Hematopoietic multipotent progenitor cell treated with erythropoietin and hydrocortisone succinate and interleukin-3 and kit ligand, for 6 days (in vitro differentiated cells): ENCODE data around the gene CDKL2.

Experiments
- DNase-seq: peaks from one replicate; pipeline ENCODE4 v3.0.0-alpha.2; 2015

CDKL2 gene

DNA sequence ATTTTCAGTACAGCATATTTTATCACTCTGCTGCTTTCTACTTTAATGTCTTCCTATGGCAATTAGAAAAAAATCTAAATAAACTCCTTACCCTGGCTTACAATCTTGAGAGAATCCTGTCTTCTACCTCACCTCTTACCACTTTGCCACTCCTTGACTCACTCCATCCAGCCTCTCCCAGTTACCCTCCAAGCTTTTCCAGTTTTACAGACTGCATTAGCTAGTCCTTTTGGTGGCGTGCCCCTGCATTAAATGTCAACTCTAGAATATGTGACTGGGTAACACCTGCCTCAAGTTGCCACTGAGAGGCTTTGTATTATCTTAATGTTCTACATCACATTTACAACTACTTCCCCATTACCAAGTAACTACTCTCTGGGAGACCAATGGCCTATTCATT, 7.5 kb upstream of the CDKL2 start:
- no peak for DNase-seq

- DNase-seq = no peak
Observed at GRCh38 chr4:75637176-75637575, 6.8 kb upstream of the CDKL2 start.

DNA sequence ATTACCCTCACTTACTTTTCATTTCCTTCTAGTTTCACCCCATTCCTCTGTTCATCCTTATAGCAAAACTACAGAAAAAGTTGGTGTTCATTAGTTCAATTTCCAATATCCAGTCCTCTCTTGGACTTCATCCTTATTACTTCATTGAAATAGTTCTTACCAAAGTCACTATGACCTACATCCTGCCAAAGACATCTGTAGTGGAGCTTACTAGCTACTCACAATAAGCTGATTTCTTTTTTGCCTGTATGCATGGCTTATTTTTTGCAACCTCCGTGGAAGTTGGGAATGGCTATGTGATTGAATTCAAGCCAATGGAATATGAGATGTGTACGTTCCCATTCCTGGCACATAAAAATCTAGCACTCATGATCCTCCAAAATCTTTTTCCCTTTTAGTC, 4.6 kb upstream of the CDKL2 start:
- DNase-seq = no peak

- DNase-seq = no peak
Observed at GRCh38 chr4:75634281-75634680, 4.0 kb upstream of the CDKL2 start.

GRCh38 chr4:75633846-75634245, 3.5 kb upstream of the CDKL2 start:
- DNase-seq = no peak

DNA sequence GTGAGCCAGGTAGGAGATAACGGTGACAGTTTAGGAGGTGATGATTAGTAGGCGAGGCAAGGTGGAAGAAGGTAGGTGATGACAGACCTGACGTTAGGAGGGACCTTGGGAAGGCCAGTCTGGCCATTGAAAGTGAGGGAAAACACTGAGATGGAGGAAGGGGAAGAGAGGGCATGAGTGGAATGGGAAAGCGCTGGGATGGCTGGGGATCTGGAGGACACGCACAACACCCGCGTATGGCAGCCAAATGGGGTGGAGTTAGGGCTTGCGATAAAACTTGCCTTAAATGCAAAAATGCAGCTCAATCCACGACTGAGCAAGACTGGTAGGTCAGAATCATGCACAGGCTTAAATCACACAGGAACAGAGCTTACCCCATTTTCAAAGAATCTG, 605 bp upstream of the CDKL2 start:
- DNase-seq = no peak

- DNase-seq = no peak
Observed at GRCh38 chr4:75629239-75629638, 1.1 kb downstream of the CDKL2 start.

- DNase-seq = no peak
Observed at GRCh38 chr4:75623026-75623425, 7.3 kb downstream of the CDKL2 start.

- DNase-seq = no peak
Observed at GRCh38 chr4:75621715-75622114, 8.6 kb downstream of the CDKL2 start.

GRCh38 chr4:75612306-75612705, 18.0 kb downstream of the CDKL2 start:
- DNase-seq = no peak

DNA sequence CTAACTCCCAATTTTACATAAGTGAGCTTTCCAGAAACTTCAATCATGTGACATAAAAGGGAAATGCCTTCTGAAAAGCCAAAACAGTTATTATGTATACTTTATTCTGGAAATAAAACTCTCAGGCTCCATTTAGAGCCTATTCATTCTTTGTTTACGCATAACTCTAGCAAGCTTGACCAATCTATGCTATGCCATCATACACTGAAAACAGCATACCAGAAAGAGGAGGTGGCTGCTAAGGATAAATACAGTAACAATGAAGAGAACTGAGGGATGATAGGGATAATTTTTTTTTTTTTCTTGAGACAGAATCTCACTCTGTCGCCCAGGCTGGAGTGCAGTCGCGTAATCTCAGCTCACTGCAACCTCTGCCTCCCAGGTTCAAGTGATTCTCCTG, 24.4 kb downstream of the CDKL2 start:
- DNase-seq = no peak

DNA sequence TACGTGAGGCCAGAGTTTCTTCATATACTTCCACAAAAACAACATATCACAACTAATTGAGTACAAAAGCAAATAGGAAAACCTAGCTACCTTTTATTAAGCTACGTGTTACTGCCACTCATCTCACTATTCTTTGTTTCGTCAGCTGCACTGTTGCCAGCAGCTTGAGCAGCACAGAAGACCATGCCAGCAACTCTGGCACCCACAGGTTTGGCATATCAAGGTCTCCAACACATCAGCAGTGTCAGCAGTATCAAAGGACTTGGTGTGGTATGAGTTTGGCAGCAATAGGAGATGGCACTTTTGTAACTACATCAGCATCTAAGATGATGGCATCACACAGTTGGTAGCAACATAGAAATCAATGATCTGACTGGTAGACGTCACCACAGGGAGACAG, 30.7 kb downstream of the CDKL2 start:
- DNase-seq = no peak

GRCh38 chr4:75598390-75598789, 31.9 kb downstream of the CDKL2 start:
- peak; percentile 70 for DNase-seq

GRCh38 chr4:75596061-75596460, 34.3 kb downstream of the CDKL2 start:
- no peak for DNase-seq

DNA sequence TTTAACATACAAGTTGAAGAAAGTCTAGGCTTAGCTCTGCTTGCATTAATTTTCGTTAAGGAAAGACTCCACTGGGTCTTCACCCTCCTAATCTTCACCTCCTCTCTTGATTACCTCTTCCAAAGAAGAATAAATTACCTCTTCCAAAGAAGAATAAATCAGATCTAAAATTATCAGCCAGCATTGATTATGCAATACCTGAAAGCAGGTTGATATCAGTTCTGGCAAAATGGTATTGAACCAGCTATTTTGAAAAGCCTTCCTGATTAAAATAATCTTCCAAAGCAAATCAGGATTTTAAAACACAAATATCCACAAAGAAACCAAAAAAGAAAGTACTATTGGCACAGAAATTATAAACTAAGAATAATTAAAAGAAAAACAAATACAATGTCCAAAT, 36.9 kb downstream of the CDKL2 start:
- DNase-seq = no peak

DNA sequence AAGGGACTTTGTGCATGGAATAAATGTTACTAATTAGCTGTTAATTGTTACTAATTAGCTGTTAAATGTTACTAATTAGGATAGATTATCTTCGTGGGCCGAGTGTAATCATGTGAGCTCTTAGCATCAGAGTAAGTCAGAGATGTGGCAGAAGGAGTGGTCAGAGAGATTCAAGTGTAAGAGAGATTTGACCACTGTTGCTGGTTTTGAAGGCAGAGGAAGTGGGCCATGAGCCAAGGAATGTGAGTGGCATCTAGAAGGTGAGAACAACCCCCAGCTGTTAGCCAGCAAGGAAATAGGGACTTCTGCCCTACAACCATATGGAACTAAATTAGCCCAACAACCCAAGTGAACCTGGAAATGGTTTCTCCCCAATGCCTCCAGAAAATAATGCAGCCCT, 46.3 kb downstream of the CDKL2 start:
- no peak for DNase-seq

DNA sequence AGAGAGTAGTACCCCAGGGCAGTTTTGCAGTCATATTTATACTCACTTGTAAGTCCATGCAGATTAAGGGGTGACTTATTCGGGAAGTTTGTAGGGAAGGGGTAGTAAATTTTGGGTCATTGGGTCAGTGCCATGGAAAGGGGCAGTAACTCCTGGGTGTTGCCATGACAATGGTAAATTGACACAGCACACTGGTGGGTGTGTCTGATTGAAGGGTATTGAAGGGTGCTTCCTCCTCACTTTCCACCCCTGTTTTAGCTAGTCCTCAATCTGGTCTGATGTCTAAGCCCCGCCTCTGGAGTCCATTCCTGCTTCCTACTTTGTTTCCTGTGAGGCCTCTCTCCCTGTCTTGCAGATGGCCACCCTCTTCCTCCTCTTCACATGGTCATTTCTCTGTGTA, 62.6 kb downstream of the CDKL2 start:
- DNase-seq = no peak

GRCh38 chr4:75566911-75567310, 63.4 kb downstream of the CDKL2 start:
- no peak for DNase-seq

- DNase-seq = peak; percentile 37
Observed at GRCh38 chr4:75565481-75565880, 64.8 kb downstream of the CDKL2 start.

GRCh38 chr4:75564023-75564422, 66.3 kb downstream of the CDKL2 start:
- no peak for DNase-seq

GRCh38 chr4:75561789-75562188, 68.5 kb downstream of the CDKL2 start:
- no peak for DNase-seq

DNA sequence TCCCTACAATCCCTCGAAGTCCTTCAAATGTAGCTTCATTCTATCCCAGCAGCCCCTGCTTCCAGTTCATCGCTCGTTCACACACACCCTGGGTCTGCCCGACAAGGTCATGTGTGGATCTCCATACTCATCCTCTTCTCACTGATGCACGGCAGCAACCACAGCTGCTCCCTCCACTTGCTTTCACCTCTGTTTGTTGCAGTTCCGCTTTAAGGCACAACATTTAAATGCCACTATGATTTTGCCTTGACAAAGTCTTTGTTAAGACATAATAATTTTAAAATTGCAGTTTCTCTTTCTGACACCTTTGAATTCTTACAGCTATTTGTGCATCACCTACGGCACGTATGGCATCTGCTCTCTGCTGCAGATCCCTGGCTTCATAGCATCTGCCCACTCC, 72.6 kb downstream of the CDKL2 start:
- no peak for DNase-seq

- no peak for DNase-seq
Observed at GRCh38 chr4:75555294-75556164, 74.8 kb downstream of the CDKL2 start, which contains the start of gene ODAPH. ODAPH (plus strand) TSS chr4:75556066; CDS start chr4:75556083, 17 bp downstream.

GRCh38 chr4:75552452-75552851, 77.9 kb downstream of the CDKL2 start:
- DNase-seq = no peak

DNA sequence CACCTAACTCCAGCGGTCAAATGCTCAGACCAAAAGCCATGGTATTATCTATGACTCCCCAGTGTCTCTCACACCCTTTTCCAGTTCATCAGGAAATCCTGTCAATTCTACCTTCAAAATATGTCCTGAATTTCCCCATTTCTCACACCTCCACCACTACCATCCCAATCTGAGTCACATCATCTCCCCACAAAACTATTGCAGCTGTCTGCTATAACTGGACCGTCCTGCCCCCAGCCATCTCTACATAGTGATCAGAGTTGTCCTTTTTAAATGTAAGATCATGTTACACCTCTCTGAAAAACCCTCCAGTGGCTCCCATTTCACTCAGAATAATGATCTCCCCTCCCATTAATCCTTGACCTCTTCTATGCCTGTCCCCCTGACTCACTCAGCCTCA, 81.3 kb downstream of the CDKL2 start:
- no peak for DNase-seq
